DND-41 (cell line): Measurements from ENCODE around the gene LRRC51.
A peak's percentile ranks its signal among the peaks of the same experiment; 100 is the strongest.

Experiments used
- ATAC-seq: fragments of 200-7000 bp; cut with Tn5 transposase; 3 replicates; pipeline ENCODE4 v1.9.1; 2021; ENCODE audit warnings: low read depth; ENCODE audit not compliant: insufficient read depth
- DNase-seq: peaks from one replicate; pipeline ENCODE4 v3.0.0-alpha.2; 2020
- H2AFZ ChIP-seq: 2 replicates; pipeline ENCODE4 v1.6.0; 2012; ENCODE audit warnings: low read depth, low read length
- H3K27ac ChIP-seq: 2 replicates; pipeline ENCODE4 v1.5.1; 2012; ENCODE audit warnings: low read length, inconsistent platforms
- H3K27me3 ChIP-seq: fragments of 200-600 bp; sonication (generic); 2 replicates; pipeline ENCODE4 v1.6.0; 2012; ENCODE audit warnings: low read length, mild to moderate bottlenecking, inconsistent platforms; ENCODE audit not compliant: insufficient read depth, poor library complexity
- H3K36me3 ChIP-seq: 2 replicates; pipeline ENCODE4 v1.5.1; 2012; ENCODE audit warnings: low read length, inconsistent platforms; ENCODE audit not compliant: insufficient read depth
- H3K4me1 ChIP-seq: 2 replicates; pipeline ENCODE4 v1.5.1; 2012; ENCODE audit warnings: mild to moderate bottlenecking, low read length; ENCODE audit not compliant: insufficient read depth
- H3K4me2 ChIP-seq: 2 replicates; pipeline ENCODE4 v1.6.0; 2012; ENCODE audit warnings: mild to moderate bottlenecking, moderate library complexity, low read length, inconsistent platforms; ENCODE audit not compliant: insufficient read depth
- H3K4me3 ChIP-seq, 2 experiments: fragments of 200-600 bp in 1 of 2; shearing (Covaris generic) in 1 of 2; 2 replicates each; pipeline ENCODE4 v1.5.1; 2012 to 2016; ENCODE audit warnings: inconsistent platforms in 2 of 2, low read length in 2 of 2, mild to moderate bottlenecking in 2 of 2, low read depth in 1 of 2, moderate library complexity in 1 of 2
- H3K79me2 ChIP-seq: 2 replicates; pipeline ENCODE4 v1.6.0; 2012; ENCODE audit warnings: low read length, inconsistent platforms; ENCODE audit not compliant: insufficient read depth
- H3K9ac ChIP-seq: 2 replicates; pipeline ENCODE4 v1.6.0; 2012; ENCODE audit warnings: low read depth, mild to moderate bottlenecking, inconsistent platforms, low read length, moderate library complexity
- H3K9me3 ChIP-seq: 2 replicates; pipeline ENCODE4 v1.5.1; 2012; ENCODE audit warnings: low read length, moderate library complexity, mild to moderate bottlenecking, inconsistent platforms; ENCODE audit not compliant: insufficient read depth, severe bottlenecking
- H4K20me1 ChIP-seq: 2 replicates; pipeline ENCODE4 v1.6.0; 2012; ENCODE audit warnings: low read length; ENCODE audit not compliant: insufficient read depth
- EZH2 ChIP-seq: IDR thresholded peaks from 3 replicates; pipeline ENCODE4 v1.6.1; 2012; ENCODE audit warnings: borderline replicate concordance, low read depth, mild to moderate bottlenecking, moderate library complexity, low read length, inconsistent platforms; ENCODE audit not compliant: severe bottlenecking
- TF ChIP-seq, protein P1 (sequence below): IDR thresholded peaks from 2 replicates; pipeline ENCODE4 v1.5.1; 2012; ENCODE audit warnings: borderline replicate concordance, low read length, moderate library complexity, mild to moderate bottlenecking; ENCODE audit not compliant: poor library complexity, severe bottlenecking; ENCODE audit errors: extremely low read depth

The LRRC51 gene

DNA sequence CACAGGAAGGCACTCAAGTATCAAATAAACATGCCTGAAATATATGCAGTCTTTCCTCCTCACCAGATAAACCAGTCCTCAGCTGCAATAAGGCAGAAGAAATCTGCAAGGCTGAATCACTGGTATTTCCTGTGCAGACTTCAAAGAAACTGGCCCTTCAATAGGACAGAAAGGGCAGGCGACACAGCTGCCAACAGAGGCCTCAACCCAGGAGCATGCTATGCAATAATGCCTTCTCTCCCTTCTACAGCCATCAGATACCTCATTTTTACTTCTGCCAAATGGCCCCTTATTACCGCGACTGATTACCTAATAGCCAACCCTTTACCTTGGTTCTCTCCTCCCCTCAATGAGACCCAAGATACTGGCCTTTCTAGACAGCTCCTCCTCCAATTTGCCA is 8.3 kb upstream of the LRRC51 start:
- Histone ChIP-seq H3K9ac (no peak overlapping the region), H4K20me1 (peaks cover 53% of the 10 kb centered on the region), H3K27me3 (no peaks in the 10 kb centered on the region), H3K9me3 (no peaks in the 10 kb centered on the region), H3K36me3 (peaks cover 48% of the 10 kb centered on the region), H3K4me3 (no peak overlapping the region), H3K27ac (peak overlapping the region; percentile 28; the same call in 1 of the 2 replicates), H3K4me2 (no peak overlapping the region), H3K79me2 (peaks cover 98% of the 10 kb centered on the region), H2AFZ (no peak overlapping the region), H3K4me1 (peaks cover 8% of the 10 kb centered on the region)
- no peak for TF ChIP-seq EZH2
- TF ChIP-seq, protein P1, sequence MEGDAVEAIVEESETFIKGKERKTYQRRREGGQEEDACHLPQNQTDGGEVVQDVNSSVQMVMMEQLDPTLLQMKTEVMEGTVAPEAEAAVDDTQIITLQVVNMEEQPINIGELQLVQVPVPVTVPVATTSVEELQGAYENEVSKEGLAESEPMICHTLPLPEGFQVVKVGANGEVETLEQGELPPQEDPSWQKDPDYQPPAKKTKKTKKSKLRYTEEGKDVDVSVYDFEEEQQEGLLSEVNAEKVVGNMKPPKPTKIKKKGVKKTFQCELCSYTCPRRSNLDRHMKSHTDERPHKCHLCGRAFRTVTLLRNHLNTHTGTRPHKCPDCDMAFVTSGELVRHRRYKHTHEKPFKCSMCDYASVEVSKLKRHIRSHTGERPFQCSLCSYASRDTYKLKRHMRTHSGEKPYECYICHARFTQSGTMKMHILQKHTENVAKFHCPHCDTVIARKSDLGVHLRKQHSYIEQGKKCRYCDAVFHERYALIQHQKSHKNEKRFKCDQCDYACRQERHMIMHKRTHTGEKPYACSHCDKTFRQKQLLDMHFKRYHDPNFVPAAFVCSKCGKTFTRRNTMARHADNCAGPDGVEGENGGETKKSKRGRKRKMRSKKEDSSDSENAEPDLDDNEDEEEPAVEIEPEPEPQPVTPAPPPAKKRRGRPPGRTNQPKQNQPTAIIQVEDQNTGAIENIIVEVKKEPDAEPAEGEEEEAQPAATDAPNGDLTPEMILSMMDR, result no peak
- peak; percentile 76 for ATAC-seq
- peak; percentile 13 for DNase-seq

DNA sequence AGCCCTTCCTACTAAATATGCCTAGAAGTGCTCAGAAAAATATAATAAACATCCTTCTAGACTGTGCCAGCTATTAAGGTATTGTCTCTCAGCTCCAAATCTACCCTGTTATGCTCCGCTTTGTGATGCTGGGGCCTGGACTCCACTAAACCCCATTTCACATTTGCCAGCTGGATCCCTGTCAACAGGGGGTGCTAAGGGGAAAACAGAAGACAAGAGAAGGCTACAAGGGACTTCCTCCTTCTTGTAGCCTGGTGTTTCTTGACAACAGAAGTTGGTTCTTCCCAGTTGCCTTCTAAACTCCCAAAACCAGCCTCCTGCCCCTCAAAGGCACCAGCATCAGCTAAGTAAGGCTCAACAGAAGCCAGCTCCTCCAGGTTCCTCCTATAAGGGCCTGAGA is 5.5 kb upstream of the LRRC51 start:
- ATAC-seq, result no peak

DNA sequence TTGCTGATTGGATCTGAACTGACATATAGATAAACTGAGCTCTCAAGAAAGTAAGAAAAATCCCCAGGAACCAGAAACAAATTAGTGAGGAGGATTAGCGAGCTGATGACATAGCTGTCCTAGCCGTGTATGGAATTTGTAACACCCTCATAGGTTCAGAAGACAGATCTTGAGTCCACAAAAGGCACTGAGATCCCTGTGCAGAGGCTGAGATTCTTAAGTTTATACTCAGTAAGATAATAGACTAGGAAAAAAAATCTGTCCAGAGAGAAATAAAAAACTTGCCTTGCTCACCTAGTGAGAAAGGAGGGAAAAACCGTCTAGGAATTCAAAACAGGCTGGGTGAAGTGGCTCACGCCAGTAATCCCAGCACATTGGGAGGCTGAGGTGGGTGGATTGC is 4.9 kb upstream of the LRRC51 start:
- peaks cover 94% of the 10 kb centered on the region for H3K79me2 ChIP-seq
- no peak overlapping the region for H3K4me3 ChIP-seq
- peaks cover 25% of the 10 kb centered on the region for H3K36me3 ChIP-seq
- no peak overlapping the region for H2AFZ ChIP-seq
- no peak overlapping the region for H3K27ac ChIP-seq
- H3K27me3 ChIP-seq, result no peaks in the 10 kb centered on the region
- H3K9ac ChIP-seq, result no peak overlapping the region
- ATAC-seq (no peak), DNase-seq (no peak)
- H3K9me3 ChIP-seq, result no peaks in the 10 kb centered on the region
- TF ChIP-seq EZH2, result no peak
- TF ChIP-seq, protein P1, result no peak
- no peak overlapping the region for H3K4me2 ChIP-seq
- H4K20me1 ChIP-seq, result peaks cover 44% of the 10 kb centered on the region
- H3K4me1 ChIP-seq, result peaks cover 31% of the 10 kb centered on the region

More for the DNA sequence above, 5.5 kb upstream of the LRRC51 start:
- DNase-seq, result no peak
- no peaks in the 10 kb centered on the region for H3K9me3 ChIP-seq
- peaks cover 27% of the 10 kb centered on the region for H3K36me3 ChIP-seq
- H3K4me2 ChIP-seq, result peak overlapping the region; percentile 5; the same call in 1 of the 2 replicates
- H3K27ac ChIP-seq, result no peak overlapping the region
- peaks cover 98% of the 10 kb centered on the region for H3K79me2 ChIP-seq
- TF ChIP-seq, protein P1, result peak; percentile 39
- TF ChIP-seq EZH2, result no peak
- H3K4me3 ChIP-seq, result no peak overlapping the region
- peaks cover 30% of the 10 kb centered on the region for H3K4me1 ChIP-seq
- H3K9ac ChIP-seq, result no peak overlapping the region
- H2AFZ ChIP-seq, result no peak overlapping the region
- H4K20me1 ChIP-seq, result peaks cover 50% of the 10 kb centered on the region
- no peaks in the 10 kb centered on the region for H3K27me3 ChIP-seq

DNA sequence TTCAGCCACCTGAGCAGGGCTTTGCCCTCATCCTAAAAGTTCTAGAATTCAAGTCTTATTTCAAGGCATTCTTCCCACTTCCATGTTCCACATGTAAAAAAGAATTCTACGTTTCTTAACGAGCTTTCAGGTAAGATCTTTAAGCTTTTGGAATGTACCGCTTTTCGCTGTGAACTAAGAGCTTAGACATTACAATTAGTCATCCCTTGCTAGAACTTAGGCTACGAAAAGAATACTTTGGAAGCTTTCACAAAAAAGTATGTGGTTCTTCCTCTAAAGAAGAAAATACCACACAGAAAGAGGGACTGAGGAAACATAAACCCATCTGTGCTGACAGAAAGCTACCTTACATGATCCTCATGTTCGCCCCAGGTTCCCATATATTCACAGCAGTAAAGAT is 2.2 kb upstream of the LRRC51 start:
- Histone ChIP-seq H4K20me1 (peaks cover 27% of the 10 kb centered on the region), H3K4me3 (peak overlapping the region in 1 of 2 experiments; percentile 96; a peak in 2 of 4 replicates), H3K9me3 (no peaks in the 10 kb centered on the region), H3K9ac (peak overlapping the region; percentile 81; the same call in 1 of the 2 replicates), H3K4me1 (peaks cover 36% of the 10 kb centered on the region), H3K4me2 (peak overlapping the region; percentile 95), H3K27me3 (no peaks in the 10 kb centered on the region), H3K36me3 (peaks cover 20% of the 10 kb centered on the region), H3K27ac (peak overlapping the region; percentile 38; the same call in 1 of the 2 replicates), H2AFZ (no peak overlapping the region), H3K79me2 (peaks cover 66% of the 10 kb centered on the region)
- TF ChIP-seq EZH2, result no peak
- TF ChIP-seq, protein P1, result no peak
- ATAC-seq (no peak), DNase-seq (no peak)
